Putamen (tissue), 1 donor: ENCODE results near the gene RCBTB1.
"Not testable (repeated sequence)": the region's sequence is repeated elsewhere in the genome, so short reads cannot be mapped to it uniquely, and the experiment has no call there.

Experiments used
- DNase-seq: peaks from one replicate; pipeline ENCODE4 v3.0.0-alpha.2; 2016; ENCODE audit warnings: low spot score

RCBTB1 gene

DNA sequence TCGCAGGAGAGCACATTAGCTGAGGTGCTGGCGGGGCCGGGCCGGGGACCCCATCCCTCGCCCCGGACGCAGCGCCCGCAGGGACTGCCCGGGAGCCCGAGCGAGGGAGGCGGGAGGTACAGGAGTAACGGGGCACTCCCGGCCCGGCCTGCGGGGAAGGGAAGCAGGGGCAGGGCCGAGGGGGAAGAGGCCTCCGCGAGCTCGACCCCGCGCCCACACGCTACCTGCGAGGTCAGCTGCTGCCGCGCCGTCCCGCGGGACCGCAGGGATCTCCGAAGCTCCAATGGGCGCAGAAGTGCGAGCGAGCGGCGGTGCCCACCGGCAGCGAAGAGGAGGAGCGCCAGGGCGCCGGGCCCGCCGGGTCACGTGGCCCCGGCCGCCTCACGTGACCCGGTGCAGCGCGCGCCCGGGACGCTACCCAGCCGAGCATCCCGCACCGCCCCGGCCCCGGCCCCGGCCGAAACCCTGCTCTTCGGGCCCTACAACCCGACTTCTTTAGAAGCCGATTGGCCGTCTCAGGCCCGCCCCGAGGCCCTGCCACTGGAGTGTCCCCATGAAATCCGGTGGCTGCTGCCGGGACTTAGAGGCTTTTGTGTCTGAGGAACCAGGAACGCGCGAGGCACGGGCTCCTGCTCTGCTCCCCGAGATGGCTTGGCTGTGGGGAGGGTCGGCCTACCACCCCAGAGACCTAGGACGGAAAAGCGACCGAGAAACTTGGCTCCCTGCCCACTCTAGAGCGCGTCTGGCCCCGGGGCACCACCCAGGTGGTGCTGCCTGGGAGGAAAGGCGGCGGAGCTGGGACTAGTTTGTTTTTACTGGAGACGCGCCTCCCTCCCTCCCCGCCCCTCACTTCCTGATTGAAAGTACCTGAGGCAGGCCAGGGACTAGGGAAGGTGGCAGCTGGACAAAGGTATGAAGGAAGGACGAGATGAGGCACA lies at the start of gene RCBTB1:
TSS of gene RCBTB1 (minus strand) at position 339 of the 938 bp plus-strand sequence. CDS start 18,279 bp downstream, outside the sequence.
- DNase-seq, result peak; percentile 85

- DNase-seq, result no peak
Observed at GRCh38 chr13:49633710-49634109, 48.4 kb upstream of the RCBTB1 start.

GRCh38 chr13:49632156-49632555 lies 46.8 kb upstream of the RCBTB1 start:
- no peak for DNase-seq

- no peak for DNase-seq
Observed at GRCh38 chr13:49630580-49630979, 45.2 kb upstream of the RCBTB1 start.

- DNase-seq, result no peak
Observed at GRCh38 chr13:49629947-49630346, 44.6 kb upstream of the RCBTB1 start.

DNA sequence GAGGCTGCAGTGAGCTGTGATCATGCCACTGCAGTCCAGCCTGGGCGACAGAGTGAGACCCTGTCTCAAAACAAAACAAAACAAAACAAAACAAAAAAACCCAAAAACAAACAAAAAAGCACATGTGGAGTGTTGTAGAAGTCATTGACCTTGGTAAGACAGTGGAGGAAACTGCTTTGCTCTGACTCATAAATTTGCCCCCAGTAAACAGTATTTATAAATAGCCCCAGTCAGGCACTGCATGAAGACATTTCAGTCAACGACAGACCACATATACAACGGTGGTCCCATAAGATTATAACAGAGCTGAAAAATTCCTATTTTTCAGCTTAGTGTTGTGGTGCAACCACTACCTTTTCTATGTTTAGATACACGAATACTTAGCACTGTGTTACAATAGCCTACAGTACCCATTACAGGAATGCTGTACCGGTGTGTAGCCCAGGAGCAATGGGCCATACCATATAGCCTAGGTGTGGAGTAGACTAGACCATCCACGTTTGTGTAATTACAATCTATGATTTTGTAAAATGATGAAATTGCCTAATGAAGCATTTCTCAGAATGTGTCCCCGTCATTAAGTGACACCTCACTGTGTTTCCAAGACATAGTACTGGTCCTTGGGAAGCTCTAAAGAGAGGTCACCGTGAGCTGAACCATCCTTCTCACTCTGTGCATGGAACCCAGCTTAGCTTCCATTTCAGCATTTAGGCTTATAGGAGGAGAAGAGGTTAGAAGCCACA lies 44.0 kb upstream of the RCBTB1 start:
- DNase-seq, result no peak

DNA sequence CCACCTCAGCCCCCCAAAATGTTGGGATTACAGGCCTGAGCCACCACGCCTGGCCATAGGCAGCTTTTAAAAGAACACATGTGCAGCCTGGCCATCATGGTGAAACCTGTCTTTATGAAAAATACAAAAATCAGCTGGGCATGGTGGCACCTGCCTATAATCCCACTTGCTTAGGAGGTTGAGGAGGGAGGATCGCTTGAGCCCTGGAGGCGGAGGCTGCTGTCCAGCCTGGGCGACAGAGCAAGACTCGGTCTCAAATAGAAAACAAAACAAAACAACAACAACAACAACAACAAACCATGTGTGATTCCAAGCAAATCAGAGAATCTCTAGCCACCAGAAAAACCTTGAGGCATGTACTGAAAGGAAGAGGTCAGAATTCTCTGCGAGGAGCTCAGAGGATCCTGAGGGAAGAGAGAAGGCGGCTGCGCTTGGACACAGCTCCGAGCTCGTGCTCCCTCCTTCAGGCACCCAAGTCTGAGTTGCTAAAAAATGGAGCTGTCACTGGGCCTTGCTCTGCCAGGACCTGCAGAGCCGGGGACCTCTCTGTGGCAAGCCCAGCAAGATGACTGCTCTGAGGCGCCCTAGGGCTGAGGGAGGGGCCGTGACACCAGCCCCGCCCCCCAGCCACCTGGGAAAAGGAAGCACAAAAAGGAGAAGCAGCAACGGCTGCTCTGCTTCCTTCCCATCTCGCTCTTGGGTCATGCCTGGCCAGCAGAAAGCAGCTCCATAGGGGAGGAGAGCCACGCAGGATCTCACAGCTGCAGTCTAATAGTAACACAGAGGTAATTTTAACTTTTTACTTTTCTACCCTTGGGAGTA lies 42.7 kb upstream of the RCBTB1 start, which contains the start of gene ARL11:
TSS of gene ARL11 (plus strand) at position 677 of the 822 bp plus-strand sequence. CDS start 1,941 bp downstream, outside the sequence.
- peak; percentile 16 for DNase-seq

GRCh38 chr13:49625392-49626079 lies 40.2 kb upstream of the RCBTB1 start:
- no peak for DNase-seq

- DNase-seq, result no peak
Observed at GRCh38 chr13:49624229-49624628, 38.9 kb upstream of the RCBTB1 start.

GRCh38 chr13:49622174-49622946 lies 37.0 kb upstream of the RCBTB1 start:
- no peak for DNase-seq

DNA sequence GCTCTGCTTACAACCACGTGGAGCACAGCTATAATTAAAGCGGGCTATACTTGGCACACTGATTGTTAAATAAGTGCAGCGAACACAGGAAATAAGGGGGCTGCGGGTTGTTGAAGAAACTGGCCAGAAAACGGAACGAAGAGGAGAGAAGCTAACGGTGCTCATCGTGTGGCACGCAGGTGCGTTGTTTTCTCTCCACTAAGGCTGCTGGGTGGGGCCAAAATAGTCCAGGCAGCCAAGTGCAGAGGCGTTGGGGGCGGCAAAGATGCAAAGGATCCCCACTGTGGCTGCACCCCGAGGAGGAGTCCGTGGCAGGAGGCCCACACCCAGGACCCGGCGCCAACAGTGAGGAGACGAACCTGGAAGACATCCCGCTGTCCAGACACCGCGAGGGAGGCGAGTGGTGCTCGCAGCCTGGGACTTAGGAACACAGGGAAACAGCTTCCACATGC lies 34.8 kb upstream of the RCBTB1 start:
- no peak for DNase-seq

- DNase-seq, result no peak
Observed at GRCh38 chr13:49616676-49617065, 31.3 kb upstream of the RCBTB1 start.

- DNase-seq, result no peak
Observed at GRCh38 chr13:49615836-49616675, 30.7 kb upstream of the RCBTB1 start.

GRCh38 chr13:49612042-49612441 lies 26.7 kb upstream of the RCBTB1 start:
- not testable (repeated sequence) for DNase-seq

DNA sequence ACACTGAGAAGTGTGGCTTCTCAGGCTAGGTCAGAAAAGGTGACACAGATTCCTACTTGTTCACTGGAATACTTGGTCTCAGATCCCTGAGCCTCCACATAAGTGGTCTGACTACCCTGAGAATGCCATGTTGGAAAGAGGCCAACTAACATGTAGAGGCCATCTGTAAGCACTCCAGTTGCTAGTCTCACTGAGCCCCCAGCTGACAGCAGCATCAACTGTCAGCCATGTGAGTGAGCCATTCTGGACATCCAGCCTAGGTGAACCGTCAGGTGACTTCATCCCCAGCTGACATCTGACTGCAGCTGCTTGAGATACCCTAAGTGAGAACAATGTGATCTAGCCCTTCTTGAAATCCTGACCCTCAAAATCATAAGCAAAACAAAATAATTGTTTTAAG lies 24.8 kb upstream of the RCBTB1 start:
- no peak for DNase-seq

DNA sequence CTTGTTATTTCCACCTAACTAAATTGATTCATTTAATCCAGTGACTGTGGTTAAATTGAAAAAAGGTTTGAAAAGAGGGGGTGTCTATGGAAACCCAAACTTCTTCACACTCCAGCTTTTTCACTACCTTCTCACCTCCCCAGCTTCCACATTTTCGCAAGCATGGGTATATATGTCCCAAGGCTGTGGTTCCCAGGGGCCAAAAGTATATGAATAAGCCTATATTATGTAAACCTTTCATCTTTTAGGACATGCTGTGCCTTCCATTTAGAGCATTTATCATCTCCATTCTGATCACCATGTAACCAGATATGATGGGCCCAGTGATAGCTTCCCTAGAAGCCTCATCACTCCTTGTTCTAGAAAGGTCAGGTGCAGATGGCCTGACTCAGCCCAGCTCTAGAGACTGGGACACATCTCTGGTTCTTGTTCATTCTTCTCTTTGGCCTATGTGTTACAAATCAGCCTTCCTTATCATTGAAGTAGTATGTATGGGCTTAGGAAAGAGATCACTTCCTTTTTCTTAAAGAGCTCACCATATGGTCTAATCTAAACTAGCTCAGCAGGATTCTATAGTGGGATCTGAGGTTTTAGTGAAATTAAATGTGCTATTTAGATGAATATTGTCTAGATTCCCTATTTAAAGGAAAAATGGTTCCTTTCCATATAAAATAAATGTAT lies 23.4 kb upstream of the RCBTB1 start:
- no peak for DNase-seq

DNA sequence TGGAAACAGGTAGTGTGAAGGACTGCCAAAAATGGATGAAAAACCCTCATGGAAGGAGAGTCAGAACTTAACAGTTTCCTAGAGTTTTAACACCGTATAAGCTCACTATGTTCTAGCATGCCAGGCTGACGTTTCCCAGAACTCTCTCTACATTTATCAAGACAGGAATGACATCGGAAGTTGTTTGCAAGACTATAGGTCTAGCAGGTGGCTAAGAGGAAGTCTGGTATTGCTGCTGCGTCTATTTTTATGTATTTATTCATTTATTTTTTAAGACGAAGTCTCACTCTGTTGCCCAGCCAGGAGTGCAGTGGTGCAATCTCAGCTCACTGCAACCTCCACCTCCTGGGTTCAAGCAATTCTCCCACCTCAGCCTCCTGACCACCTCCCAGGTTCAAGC lies 22.4 kb upstream of the RCBTB1 start:
- DNase-seq, result no peak

DNA sequence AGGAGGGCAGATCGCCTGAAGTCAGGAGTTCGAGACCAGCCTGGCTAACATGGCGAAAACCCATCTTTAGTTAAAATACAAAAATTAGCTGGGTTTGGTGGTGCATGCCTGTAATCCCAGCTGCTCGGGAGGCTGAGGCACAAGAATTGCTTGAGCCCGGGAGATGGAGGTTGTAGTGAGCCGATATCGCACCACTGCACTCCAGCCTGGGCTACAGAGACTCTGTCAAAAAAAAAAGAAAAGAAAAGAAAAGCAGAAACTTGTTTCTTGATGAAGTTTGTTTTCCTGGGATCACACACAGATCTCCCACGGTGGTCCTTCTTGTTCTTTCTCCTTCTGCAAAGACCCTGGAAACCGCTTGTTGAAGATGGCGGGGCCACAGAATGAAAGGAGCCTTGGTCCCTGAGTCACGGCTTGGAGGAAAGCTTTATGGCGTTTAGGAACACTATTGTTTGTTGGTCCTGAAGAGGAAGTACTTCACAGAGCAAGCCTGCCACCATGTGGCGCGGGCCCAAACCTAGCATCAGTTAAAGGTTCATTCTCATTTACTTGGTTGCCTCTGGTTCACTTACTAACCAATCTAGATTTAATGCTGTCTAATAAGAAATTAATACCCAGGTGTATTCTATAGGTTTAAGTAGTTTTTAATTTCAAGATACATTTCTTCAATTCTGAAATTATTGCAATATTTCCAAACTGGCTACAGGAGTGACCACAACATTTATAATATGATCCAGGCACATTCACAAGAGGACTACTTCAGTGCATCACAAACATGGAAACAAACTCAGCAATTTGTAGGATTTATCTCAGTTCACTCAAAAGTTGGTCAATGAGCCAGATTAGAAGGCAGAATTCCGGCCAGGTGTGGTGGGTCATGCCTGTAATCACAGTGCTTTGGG lies 21.6 kb upstream of the RCBTB1 start:
- peak; percentile 87 for DNase-seq
